ENCODE measurements around the gene CACUL1. TPM values are rescaled to one million over a fixed set of nuclear protein-coding genes. Genes with fewer than 3 reads are reported as not detected.
"Not testable (repeated sequence)": the region's sequence is repeated elsewhere in the genome, so short reads cannot be mapped to it uniquely, and the experiment has no call there.

Gene CACUL1
- total RNA-seq, 1 donor from 2014 or later, result 23.5 TPM

DNA sequence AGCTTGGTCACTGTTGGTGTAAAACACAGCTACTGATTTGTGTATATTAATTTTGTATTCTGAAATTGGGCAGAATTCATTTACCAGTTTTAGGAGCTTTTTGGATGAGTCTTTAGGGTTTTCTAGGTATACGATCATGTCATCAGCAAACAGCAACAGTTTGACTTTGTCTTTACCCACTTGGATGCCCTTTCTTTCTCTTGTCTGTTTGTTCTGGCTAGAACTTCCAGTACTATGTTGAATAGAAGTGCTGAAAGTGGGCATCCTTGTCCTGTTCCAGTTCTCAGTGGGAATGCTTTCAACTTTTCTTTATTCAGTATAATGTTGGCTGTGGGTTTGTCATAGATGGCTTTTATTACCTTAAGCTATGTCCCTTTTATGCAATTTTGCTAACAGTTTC, 109.5 kb downstream of the CACUL1 start:
- intact Hi-C loops (cut with micrococcal nuclease), result not testable (repeated sequence)

DNA sequence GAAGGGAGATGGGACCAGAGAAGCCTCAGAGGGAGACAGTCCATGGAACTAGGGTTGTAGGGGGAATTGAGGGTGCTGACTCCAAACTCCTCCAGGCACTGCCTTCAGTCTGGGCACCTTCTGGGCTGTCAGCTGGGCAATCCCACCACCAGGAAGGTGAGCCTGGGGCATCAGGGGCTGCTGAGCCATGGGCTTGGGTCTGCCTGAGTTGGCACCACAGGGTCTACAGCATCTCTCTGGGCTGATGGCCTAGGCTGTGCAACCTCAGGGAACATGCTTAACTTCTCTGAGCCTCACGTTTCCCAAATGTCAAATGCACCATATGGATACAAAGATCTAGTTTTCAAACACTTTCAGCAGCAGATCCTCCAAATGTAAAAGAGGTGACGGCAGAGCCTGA, 112.5 kb downstream of the CACUL1 start:
- intact Hi-C loops (cut with micrococcal nuclease), result no loop called here

DNA sequence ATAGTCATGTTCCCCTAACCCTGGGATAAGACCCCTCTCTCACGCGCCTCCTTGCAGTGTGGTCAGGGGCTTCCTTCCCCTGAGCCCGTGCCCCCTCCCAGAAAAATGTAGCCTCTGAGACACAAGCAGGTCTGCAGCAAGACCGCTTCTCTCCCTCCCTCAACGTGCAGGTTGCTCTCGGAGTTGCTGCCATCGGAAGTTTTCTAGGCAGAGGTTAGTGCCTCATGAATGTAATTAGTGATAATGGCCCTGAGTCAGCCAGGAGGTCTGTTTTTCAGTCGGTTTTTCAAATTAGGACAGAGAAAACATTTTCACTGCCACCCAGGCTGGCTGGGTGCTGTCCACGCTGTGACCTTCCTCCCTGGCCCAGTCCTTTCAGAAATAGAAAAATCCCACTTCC, 116.1 kb downstream of the CACUL1 start:
- intact Hi-C loops (cut with micrococcal nuclease), result no loop called here

DNA sequence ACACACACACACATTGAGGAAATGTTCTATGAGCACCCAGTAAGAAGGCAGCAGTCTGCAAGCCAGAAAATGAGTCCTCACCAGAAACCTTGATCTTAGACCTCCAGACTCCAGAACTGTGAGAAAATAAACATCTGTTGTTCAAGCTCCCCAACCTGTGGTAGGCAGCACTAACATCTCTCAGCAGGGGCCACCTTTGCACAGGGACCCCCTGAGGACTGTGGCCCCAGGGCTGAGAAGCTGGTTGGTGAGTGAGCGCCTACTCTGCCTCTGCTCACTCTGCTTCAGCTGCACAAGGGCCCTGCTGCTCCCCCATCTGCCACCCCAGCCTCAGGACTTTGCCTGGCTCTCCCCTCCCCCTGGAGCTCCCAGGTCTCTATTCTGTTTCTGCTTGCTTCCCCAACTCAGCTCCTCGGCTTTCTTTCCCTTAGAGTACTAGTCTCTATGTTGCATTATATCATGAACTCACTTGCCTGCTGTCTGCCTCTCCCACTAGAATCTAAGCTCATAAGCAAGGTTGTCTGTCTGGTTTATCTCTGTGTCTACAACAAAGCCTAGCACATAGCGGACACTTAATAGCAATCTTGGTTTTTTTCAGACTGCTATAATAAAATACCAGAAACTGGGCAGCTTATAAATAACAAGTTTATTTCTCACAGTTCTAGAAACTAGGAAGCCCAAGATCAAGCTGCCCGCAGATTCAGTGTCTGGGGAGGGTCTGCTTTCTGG, 118.9 kb downstream of the CACUL1 start:
- intact Hi-C loops (cut with micrococcal nuclease), result no loop called here

DNA sequence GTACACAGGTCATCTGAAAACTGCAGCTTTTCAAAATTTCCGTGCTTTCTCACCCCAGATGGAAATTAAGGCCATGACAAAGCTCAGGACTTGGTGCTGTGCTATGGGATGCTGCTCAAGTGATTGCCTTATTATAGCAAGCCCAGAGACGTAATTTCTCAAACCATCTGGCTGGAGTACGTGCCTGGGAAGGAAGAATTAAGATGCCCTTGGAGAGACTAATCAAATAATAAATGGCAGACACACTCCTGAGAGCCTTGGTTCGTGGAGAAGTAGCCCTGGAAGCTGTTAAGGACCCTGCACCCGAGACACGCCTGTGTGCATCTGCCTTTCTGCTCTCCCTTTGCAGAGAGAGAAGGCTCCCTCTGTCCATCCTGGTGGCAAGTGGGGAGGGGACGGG, 121.0 kb downstream of the CACUL1 start:
- intact Hi-C loops (cut with micrococcal nuclease), result no loop called here

DNA sequence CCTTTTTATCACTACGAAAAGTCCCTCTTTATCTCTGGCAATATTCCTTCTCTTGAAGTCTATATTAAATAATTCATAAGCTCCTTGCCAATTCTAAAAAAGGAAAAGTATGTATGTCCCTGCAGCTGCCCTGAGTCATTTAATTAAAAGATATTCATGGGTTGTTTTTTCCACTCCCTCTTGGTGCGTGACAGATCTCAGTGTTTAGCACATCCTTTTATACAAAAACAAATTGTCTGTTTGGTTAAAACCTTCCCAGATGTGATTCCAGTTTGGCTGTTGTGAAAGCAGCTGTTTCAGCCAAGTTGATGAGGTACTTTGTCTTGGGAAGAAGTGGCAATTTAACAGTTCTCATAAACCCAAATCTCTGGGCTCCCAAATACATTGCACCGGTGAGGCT, 125.6 kb downstream of the CACUL1 start:
- intact Hi-C loops (cut with micrococcal nuclease), result no loop called here

- intact Hi-C loops (cut with micrococcal nuclease), result no loop called here
Measured at GRCh38 chr10:118628397-118628796, 126.4 kb downstream of the CACUL1 start.

DNA sequence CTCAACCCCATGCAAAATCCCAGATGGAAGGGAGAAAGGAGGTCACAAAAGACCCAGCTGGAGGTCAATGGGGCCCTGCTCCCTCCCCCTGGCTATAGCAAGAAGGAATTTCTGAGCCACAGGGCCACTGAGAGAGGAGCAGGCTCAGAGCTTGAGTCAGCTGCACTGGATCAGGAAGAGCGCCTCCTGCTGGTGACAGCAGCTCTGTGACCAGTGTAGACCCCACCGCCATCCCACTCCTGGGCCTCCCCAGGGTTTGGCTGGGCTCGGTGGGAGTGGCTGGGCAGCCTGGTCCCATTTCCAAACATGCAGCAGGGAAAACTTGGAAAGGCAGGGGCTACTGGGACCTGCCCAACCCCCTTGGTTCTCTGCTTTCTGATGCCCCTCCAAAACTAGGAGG, 127.8 kb downstream of the CACUL1 start:
- intact Hi-C loops (cut with micrococcal nuclease), result no loop called here

Other genes with a start within 250 kb of the CACUL1 start
- gene PRLHR, start 159.3 kb downstream of the CACUL1 start, total RNA-seq, result not detected in 2 replicates

Data from T-helper 2 cell treated with Interferon-gamma antibody and Interleukin-4, amounts not matched to agents 100 ng/mL and 5 ng/mL, for 36 hours (primary cell).